HAP-1 (cell line): ENCODE data around the gene TMEM59.
"Not testable (repeated sequence)": the region's sequence is repeated elsewhere in the genome, so short reads cannot be mapped to it uniquely, and the experiment has no call there.

ENCODE experiments used
- DNase-seq, 2 experiments: peaks; one replicate each; pipeline ENCODE4 v3.0.0-alpha.2; 2016 to 2020; ENCODE audit warnings: low spot score in 2 of 2
- H3K27me3 ChIP-seq: fragments of 250-450 bp; sonication (Bioruptor Pico); 2 replicates; pipeline ENCODE4 v1.5.1; 2020; ENCODE audit warnings: low read depth, mild to moderate bottlenecking, moderate library complexity
- H3K36me3 ChIP-seq: fragments of 250-450 bp; sonication (Bioruptor Pico); replicated peaks from 2 replicates; pipeline ENCODE4 v1.5.1; 2020; ENCODE audit warnings: mild to moderate bottlenecking
- H3K4me1 ChIP-seq: fragments of 250-450 bp; sonication (Bioruptor Pico); 2 replicates; pipeline ENCODE4 v1.5.1; 2020; ENCODE audit warnings: mild to moderate bottlenecking
- H3K4me3 ChIP-seq: fragments of 250-450 bp; sonication (Bioruptor Pico); 2 replicates; pipeline ENCODE4 v1.5.1; 2020; ENCODE audit warnings: mild to moderate bottlenecking, moderate library complexity
- H3K9me3 ChIP-seq: fragments of 250-450 bp; sonication (Bioruptor Pico); 2 replicates; pipeline ENCODE4 v1.5.1; 2020; ENCODE audit warnings: mild to moderate bottlenecking, moderate library complexity
- in situ Hi-C: fragments of 300-500 bp; cut with MboI; formaldehyde crosslinking; loops from 3 replicates; pipeline ENCODE4 v1.14.3; 2020; ENCODE audit warnings: low sequenced_read_pairs, inconsistent platforms, mixed read lengths

Gene TMEM59

GRCh38 chr1:54046671-54047383 lies 6.2 kb downstream of the TMEM59 start:
- H3K4me1 ChIP-seq: peaks cover 42% of the 10 kb centered on the region
- no peaks in the 10 kb centered on the region for H3K27me3 ChIP-seq
- no peak overlapping the region for H3K4me3 ChIP-seq
- peak in 1 of 2 experiments; percentile 96 for DNase-seq
- H3K9me3 ChIP-seq: no peaks in the 10 kb centered on the region
- in situ Hi-C loops: no loop called here
- H3K36me3 ChIP-seq: peaks cover 11% of the 10 kb centered on the region; the same call in 1 of the 2 replicates

GRCh38 chr1:54045496-54045895 lies 7.5 kb downstream of the TMEM59 start:
- Histone ChIP-seq H3K36me3 (peaks cover 23% of the 10 kb centered on the region), H3K4me1 (peaks cover 36% of the 10 kb centered on the region), H3K27me3 (no peaks in the 10 kb centered on the region), H3K4me3 (no peak overlapping the region), H3K9me3 (no peaks in the 10 kb centered on the region)
- in situ Hi-C loops: no loop called here
- DNase-seq: peak; percentile 25 to 68

GRCh38 chr1:54041806-54042205 lies 11.2 kb downstream of the TMEM59 start:
- Histone ChIP-seq H3K9me3 (no peaks in the 10 kb centered on the region), H3K27me3 (no peaks in the 10 kb centered on the region), H3K4me3 (no peak overlapping the region), H3K4me1 (peaks cover 18% of the 10 kb centered on the region), H3K36me3 (peaks cover 46% of the 10 kb centered on the region)
- no peak for DNase-seq
- in situ Hi-C loops: no loop called here

- Histone ChIP-seq H3K4me1 (no peaks in the 10 kb centered on the region; the same call in 1 of the 2 replicates), H3K9me3 (no peaks in the 10 kb centered on the region), H3K36me3 (peaks cover 58% of the 10 kb centered on the region), H3K4me3 (no peak overlapping the region), H3K27me3 (no peaks in the 10 kb centered on the region)
- in situ Hi-C loops: no loop called here
- no peak for DNase-seq
Measured at GRCh38 chr1:54037476-54037875, 15.5 kb downstream of the TMEM59 start.

- H3K36me3 ChIP-seq: peaks cover 6% of the 10 kb centered on the region; the same call in 1 of the 2 replicates
- H3K4me3 ChIP-seq: no peak overlapping the region
- H3K9me3 ChIP-seq: no peaks in the 10 kb centered on the region
- no peaks in the 10 kb centered on the region for H3K4me1 ChIP-seq
- in situ Hi-C loops: no loop called here
- H3K27me3 ChIP-seq: no peaks in the 10 kb centered on the region
- DNase-seq: no peak
Measured at GRCh38 chr1:54028306-54029251, 24.4 kb downstream of the TMEM59 start.

GRCh38 chr1:54027848-54028247 lies 25.2 kb downstream of the TMEM59 start:
- peaks cover 6% of the 10 kb centered on the region; the same call in 1 of the 2 replicates for H3K36me3 ChIP-seq
- H3K27me3 ChIP-seq: no peaks in the 10 kb centered on the region
- H3K4me1 ChIP-seq: no peaks in the 10 kb centered on the region
- in situ Hi-C loops: no loop called here
- no peak overlapping the region for H3K4me3 ChIP-seq
- H3K9me3 ChIP-seq: no peaks in the 10 kb centered on the region
- DNase-seq: no peak

GRCh38 chr1:54024811-54025210 lies 28.2 kb downstream of the TMEM59 start:
- H3K36me3 ChIP-seq, DNase-seq, H3K27me3 ChIP-seq, H3K4me1 ChIP-seq, H3K4me3 ChIP-seq, H3K9me3 ChIP-seq, in situ Hi-C loops: not testable (repeated sequence)

- H3K4me3 ChIP-seq: no peak overlapping the region
- H3K4me1 ChIP-seq: no peaks in the 10 kb centered on the region
- H3K9me3 ChIP-seq: no peaks in the 10 kb centered on the region
- no peak for DNase-seq
- no peaks in the 10 kb centered on the region for H3K27me3 ChIP-seq
- H3K36me3 ChIP-seq: no peaks in the 10 kb centered on the region
- in situ Hi-C loops: no loop called here
Measured at GRCh38 chr1:54024358-54024757, 28.6 kb downstream of the TMEM59 start.

GRCh38 chr1:54019562-54020176 lies 33.3 kb downstream of the TMEM59 start:
- H3K4me1 ChIP-seq, H3K9me3 ChIP-seq, H3K4me3 ChIP-seq, DNase-seq, H3K27me3 ChIP-seq, in situ Hi-C loops, H3K36me3 ChIP-seq: not testable (repeated sequence)

- in situ Hi-C loops: no loop called here
- H3K9me3 ChIP-seq: no peaks in the 10 kb centered on the region
- no peak overlapping the region for H3K4me3 ChIP-seq
- DNase-seq: no peak
- H3K27me3 ChIP-seq: 0 out of 2 replicates have a peak, but pooled peaks cover 3% of the 10 kb centered on the region
- H3K4me1 ChIP-seq: no peaks in the 10 kb centered on the region
- no peaks in the 10 kb centered on the region for H3K36me3 ChIP-seq
Measured at GRCh38 chr1:54018635-54019034, 34.4 kb downstream of the TMEM59 start.

GRCh38 chr1:54017979-54018378 lies 35.0 kb downstream of the TMEM59 start, which contains the start of gene LDLRAD1:
Gene LDLRAD1 (minus strand): TSS chr1:54018186. CDS start chr1:54018112, 74 bp downstream.
- no peaks in the 10 kb centered on the region for H3K9me3 ChIP-seq
- in situ Hi-C loops: no loop called here
- H3K4me3 ChIP-seq: no peak within 1 kb of the TSS
- H3K27me3 ChIP-seq: 0 out of 2 replicates have a peak, but pooled peaks cover 3% of the 10 kb centered on the region
- H3K4me1 ChIP-seq: no peaks in the 10 kb centered on the region
- DNase-seq: no peak
- no peaks in the 10 kb centered on the region for H3K36me3 ChIP-seq

- no peaks in the 10 kb centered on the region for H3K4me1 ChIP-seq
- no peaks in the 10 kb centered on the region for H3K9me3 ChIP-seq
- in situ Hi-C loops: no loop called here
- no peaks in the 10 kb centered on the region for H3K36me3 ChIP-seq
- 0 out of 2 replicates have a peak, but pooled peaks cover 3% of the 10 kb centered on the region for H3K27me3 ChIP-seq
- no peak for DNase-seq
- H3K4me3 ChIP-seq: no peak overlapping the region
Measured at GRCh38 chr1:54016343-54017282, 36.4 kb downstream of the TMEM59 start.
